Activated T-helper 2 cell treated with anti-CD3 and anti-CD28 coated beads, Interferon-gamma antibody, Interleukin-2, Interleukin-4, amounts not matched to agents 10 μg/mL and 5 μg/mL and 100 μg/mL, durations not matched to agents 14 hours and 24 hours and 36 hours (primary cell): ENCODE results near the gene ARG2. TPM values are rescaled to one million over a fixed set of nuclear protein-coding genes. Genes with fewer than 3 reads are reported as not detected.

Experiments used
- DNase-seq: peaks from one replicate; pipeline ENCODE4 v3.0.0; 2021; ENCODE audit warnings: low spot score
- H3K27ac Mint-ChIP-seq: one replicate; pipeline ENCODE4 v1.8.0; 2021; ENCODE audit warnings: mixed read lengths
- H3K27me3 Mint-ChIP-seq: one replicate; pipeline ENCODE4 v1.8.0; 2021; ENCODE audit warnings: low read depth, mixed read lengths
- H3K36me3 Mint-ChIP-seq: one replicate; pipeline ENCODE4 v1.8.0; 2021; ENCODE audit warnings: low read depth, mixed read lengths
- H3K4me1 Mint-ChIP-seq: one replicate; pipeline ENCODE4 v1.8.0; 2021; ENCODE audit warnings: low read depth, mixed read lengths
- H3K4me3 Mint-ChIP-seq: one replicate; pipeline ENCODE4 v1.8.0; 2021; ENCODE audit warnings: low read depth, mild to moderate bottlenecking, moderate library complexity, mixed read lengths
- H3K9me3 Mint-ChIP-seq: one replicate; pipeline ENCODE4 v1.8.0; 2021; ENCODE audit warnings: mixed read lengths
- intact Hi-C: fragments of 100-400 bp; cut with micrococcal nuclease; formaldehyde crosslinking; loops from one replicate; pipeline ENCODE4 v1.15.1; 2023
- total RNA-seq: library from RNA; stranded (reverse); gene quantifications from 2 replicates; pipeline ENCODE4 v1.2.3, GENCODE V29; 2022

The ARG2 gene
- total RNA-seq, 1 donor from 2014 or later, result 19.2 TPM

DNA sequence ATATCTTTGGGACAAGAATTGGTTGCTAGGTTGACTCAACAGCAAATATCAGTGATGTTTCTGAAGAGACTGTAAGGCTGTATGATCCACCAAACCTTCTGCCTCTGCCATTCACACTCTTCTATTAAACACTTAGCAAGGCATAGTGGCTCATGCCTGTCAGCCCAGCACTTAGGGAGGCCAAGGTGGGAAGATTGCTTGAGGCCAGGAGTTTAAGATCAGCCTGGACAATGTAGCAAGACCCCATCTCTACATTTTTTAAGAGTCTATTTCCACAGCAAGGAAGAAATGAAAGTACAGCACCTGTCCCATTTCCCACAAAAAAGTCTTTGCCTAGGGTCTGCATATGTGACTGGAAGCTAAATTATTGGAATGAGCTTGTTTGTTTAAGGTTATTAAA, 7.8 kb downstream of the ARG2 start:
- intact Hi-C loops, result no loop called here
- Mint-ChIP-seq H3K36me3 (peaks cover 25% of the 10 kb centered on the region), H3K4me3 (no peak overlapping the region), H3K9me3 (no peaks in the 10 kb centered on the region), H3K27me3 (peaks cover 13% of the 10 kb centered on the region), H3K27ac (no peak overlapping the region), H3K4me1 (peaks cover 20% of the 10 kb centered on the region)
- DNase-seq, result no peak

DNA sequence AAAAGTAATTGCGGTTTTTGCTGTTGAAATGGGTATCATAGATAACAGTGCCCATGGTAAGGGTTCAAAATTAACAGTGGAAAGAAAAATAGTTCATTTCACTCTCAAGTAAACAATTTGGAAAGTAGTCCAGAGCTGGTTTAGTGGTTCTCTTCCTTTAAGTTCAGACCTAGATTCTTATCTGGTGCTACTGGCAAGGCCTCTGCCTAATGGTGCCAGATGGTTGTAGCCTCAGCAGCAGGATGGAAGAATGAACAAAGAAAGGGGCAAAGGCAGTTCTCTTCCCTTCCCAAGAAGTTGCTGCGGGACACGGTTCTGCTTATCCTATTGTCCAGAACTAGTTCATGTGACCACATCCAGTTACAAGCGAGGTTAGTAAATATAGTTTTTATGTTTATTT, 10.5 kb downstream of the ARG2 start:
- H3K4me3 Mint-ChIP-seq, result no peak overlapping the region
- no peak for DNase-seq

DNA sequence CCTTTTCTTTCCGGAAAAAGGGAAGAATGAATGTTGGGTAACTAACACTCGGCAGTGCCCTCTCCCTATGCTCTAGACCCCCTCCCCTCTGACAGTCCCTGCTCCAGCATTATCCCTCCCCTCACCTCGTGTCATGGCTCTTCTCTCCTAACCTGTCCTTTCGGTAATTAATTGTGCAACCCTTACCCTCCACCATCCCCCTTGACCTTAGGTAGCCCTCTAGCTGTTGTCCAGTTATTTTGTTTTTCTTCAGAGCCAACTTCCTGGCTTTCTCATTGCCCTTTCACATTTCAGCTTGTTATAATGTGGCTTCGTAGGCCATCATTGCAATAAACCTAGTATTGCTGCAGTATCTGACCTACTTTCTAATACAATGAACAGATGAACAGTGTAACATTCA, 11.2 kb downstream of the ARG2 start:
- DNase-seq, result no peak
- Mint-ChIP-seq H3K4me1 (peaks cover 9% of the 10 kb centered on the region), H3K9me3 (no peaks in the 10 kb centered on the region), H3K36me3 (peaks cover 12% of the 10 kb centered on the region), H3K4me3 (no peak overlapping the region), H3K27ac (no peak overlapping the region), H3K27me3 (peaks cover 11% of the 10 kb centered on the region)
- intact Hi-C loops, result no loop called here

More for the DNA sequence above, 10.5 kb downstream of the ARG2 start:
- H3K36me3 Mint-ChIP-seq, result peaks cover 12% of the 10 kb centered on the region
- intact Hi-C loops, result no loop called here
- H3K9me3 Mint-ChIP-seq, result no peaks in the 10 kb centered on the region
- H3K27ac Mint-ChIP-seq, result no peak overlapping the region
- H3K4me1 Mint-ChIP-seq, result peaks cover 10% of the 10 kb centered on the region
- H3K27me3 Mint-ChIP-seq, result peaks cover 11% of the 10 kb centered on the region

DNA sequence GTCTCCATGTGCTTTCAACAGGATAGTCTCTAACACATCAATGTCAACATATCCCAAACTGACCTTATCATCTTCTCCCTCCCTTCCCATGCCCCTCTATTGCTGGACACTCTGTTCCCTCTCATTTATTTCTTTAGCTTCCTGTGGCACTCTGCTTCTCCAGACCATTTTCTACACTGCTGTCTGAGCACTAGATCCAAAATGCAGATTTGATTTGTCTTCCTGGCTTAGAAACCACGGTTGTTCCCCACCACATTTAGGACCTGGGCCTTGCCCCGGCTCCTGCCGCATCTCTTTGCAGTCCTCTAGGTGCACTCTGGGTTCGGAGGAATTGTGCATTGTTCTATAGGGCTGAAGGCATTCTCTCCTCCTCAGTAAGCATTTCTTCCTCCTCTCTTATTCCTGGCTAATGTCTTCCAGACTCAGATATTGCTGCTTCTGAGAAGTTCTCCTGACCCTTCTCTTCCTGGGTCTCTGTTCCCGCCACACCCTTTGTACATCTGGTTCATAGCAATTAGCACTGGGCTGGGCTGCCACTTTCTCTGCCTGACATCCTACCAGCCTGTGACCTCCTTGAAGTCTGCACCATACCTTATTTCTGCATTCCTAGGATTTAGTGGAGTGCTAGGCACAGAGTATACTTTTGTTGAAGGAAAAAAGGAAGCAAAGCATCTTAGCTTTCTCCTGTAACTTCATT, 13.9 kb downstream of the ARG2 start:
- intact Hi-C loops, result no loop called here
- no peak overlapping the region for H3K27ac Mint-ChIP-seq
- H3K4me1 Mint-ChIP-seq, result peaks cover 16% of the 10 kb centered on the region
- H3K27me3 Mint-ChIP-seq, result peaks cover 5% of the 10 kb centered on the region
- H3K9me3 Mint-ChIP-seq, result no peaks in the 10 kb centered on the region
- no peak overlapping the region for H3K4me3 Mint-ChIP-seq
- DNase-seq, result no peak
- H3K36me3 Mint-ChIP-seq, result peaks cover 12% of the 10 kb centered on the region

DNA sequence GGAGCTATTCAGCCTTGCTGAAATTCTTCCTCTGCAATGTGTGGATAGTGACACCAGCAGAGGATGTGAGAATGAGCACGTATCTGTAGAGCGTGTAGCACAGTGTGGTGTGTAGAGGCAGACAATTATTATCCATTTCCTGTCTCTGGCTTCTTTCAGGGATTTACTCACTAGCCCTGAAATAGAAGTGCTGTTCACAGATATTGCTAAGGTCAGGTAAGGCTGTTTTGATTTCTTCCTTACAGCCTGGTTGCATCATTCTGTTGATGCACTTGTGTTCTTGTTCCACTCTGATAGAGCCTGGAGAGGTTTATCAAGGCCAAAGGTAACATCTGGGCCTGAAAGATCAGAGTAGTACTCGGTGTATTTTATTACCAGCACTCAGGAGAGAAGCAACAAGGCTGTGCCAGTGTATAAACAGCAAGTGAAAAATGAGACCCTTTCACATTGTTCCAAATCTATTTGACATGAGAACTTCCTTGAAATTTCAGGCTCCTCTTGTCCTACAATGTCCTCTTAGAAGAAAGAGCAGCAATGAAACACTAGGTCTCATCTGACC, 16.7 kb downstream of the ARG2 start:
- intact Hi-C loops, result no loop called here
- Mint-ChIP-seq H3K4me3 (no peak overlapping the region), H3K4me1 (peaks cover 13% of the 10 kb centered on the region), H3K27ac (no peak overlapping the region), H3K9me3 (no peaks in the 10 kb centered on the region), H3K27me3 (no peaks in the 10 kb centered on the region), H3K36me3 (peaks cover 11% of the 10 kb centered on the region)
- no peak for DNase-seq

DNA sequence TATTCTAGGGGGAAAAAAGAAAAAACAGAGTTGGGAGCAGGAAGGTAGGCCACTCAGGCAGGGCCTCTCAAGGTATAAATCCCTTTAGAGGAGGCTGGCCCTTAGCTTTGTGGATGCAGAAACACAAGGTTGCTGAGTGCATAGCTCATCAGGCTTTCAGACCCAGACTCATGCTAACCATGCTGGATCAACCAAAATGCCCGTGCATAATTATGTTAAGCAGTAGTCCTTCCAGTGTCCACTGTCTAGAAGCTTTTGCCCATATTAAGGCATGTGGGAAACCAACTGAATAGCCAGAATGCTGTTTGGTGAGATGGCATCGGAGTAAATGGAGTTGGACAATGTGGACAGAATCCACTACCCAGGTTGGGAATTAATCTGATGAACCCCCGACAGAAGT, 18.9 kb downstream of the ARG2 start:
- intact Hi-C loops, result no loop called here
- Mint-ChIP-seq H3K4me1 (peaks cover 27% of the 10 kb centered on the region), H3K4me3 (no peak overlapping the region), H3K27me3 (no peaks in the 10 kb centered on the region), H3K27ac (no peak overlapping the region), H3K36me3 (peaks cover 17% of the 10 kb centered on the region), H3K9me3 (no peaks in the 10 kb centered on the region)
- no peak for DNase-seq

DNA sequence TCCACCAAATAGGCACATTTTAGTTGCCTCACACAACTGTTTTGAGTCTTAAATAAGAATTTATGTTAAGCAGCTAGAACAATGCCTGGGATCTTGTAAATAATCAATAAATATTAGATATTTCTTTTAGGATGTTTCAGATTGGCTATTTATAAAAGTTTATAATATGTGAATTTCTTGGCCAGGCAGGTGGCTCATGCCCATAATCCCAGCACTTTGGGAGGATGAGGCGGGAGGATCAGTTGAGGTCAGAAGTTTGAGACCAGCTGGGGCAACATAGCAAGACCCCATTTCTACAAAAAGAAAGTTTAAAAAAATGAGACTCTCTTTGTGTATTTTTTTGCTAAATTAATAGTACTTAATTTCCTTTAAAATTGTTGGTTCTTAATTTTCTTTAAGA, 21.8 kb downstream of the ARG2 start:
- no peaks in the 10 kb centered on the region for H3K9me3 Mint-ChIP-seq
- H3K36me3 Mint-ChIP-seq, result peaks cover 35% of the 10 kb centered on the region
- DNase-seq, result no peak
- no peak overlapping the region for H3K4me3 Mint-ChIP-seq
- H3K27me3 Mint-ChIP-seq, result no peaks in the 10 kb centered on the region
- intact Hi-C loops, result no loop called here
- H3K4me1 Mint-ChIP-seq, result peaks cover 34% of the 10 kb centered on the region
- peak overlapping the region; percentile 94 for H3K27ac Mint-ChIP-seq

DNA sequence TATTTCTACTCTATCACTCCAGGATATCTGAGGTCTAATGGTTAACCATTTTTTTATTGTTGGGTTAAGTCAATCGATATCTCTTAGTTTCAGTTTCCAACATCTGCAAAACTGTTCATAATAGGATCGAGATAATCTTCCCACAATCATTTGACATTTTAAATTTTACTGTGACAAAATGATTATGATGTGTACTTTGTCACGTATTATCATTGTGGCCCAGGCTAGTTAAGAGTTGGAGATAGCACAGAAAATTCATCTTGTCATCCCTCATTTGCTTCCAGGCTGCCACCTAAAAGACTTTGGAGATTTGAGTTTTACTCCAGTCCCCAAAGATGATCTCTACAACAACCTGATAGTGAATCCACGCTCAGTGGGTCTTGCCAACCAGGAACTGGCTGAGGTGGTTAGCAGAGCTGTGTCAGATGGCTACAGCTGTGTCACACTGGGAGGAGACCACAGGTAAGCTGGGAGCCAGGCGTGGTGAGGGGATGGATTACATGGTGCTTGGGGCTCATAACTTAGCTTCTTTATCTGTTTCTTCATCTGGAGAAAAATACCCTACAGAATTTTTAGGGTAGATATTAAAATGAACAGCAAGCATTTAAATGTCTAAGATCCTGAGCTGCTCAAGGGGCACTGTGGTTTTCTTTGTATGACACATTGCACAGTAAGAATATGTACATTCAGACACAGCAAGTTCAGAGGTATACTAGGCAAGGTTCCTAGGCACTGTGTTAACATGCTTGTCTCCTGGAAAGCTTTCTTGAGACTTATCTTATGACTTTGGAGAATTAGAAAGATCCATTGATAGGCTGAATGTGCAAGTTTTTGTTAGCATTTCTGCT, 22.4 kb downstream of the ARG2 start:
- Mint-ChIP-seq H3K9me3 (no peaks in the 10 kb centered on the region), H3K27me3 (no peaks in the 10 kb centered on the region), H3K27ac (peak overlapping the region; percentile 94), H3K4me3 (peak overlapping the region; percentile 70), H3K36me3 (peaks cover 40% of the 10 kb centered on the region), H3K4me1 (peaks cover 32% of the 10 kb centered on the region)
- intact Hi-C loops, result loop anchor here (1.0 to 2.0 kb wide), 2 partner anchors 23 to 38 kb away; partner anchors contain the start of gene ARG2
- peak; percentile 17 for DNase-seq

DNA sequence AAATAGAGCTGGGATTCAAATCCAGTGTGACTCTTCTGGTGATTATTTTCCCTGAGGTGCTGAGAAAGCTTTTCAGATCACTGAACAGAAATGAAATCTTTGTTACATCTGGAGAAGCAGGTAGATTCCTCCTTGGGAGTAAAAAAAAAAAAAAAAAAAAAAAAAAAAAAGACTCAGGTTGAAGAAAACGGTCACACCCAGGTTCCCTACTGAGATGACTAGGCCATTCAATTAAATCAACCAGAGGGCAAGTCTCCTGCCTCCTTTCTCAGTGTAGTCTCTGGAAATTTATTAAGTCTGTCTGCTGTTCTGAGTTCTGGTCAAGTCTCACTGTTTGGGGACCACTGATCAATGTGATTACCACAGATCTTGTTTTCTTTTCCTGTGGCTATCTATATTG, 24.0 kb downstream of the ARG2 start:
- Mint-ChIP-seq H3K9me3 (no peaks in the 10 kb centered on the region), H3K27ac (peak overlapping the region; percentile 55), H3K4me3 (peak overlapping the region; percentile 61), H3K4me1 (peaks cover 35% of the 10 kb centered on the region), H3K36me3 (peaks cover 53% of the 10 kb centered on the region), H3K27me3 (no peaks in the 10 kb centered on the region)
- no peak for DNase-seq
- intact Hi-C loops, result loop anchor here (2.0 kb wide), 2 partner anchors 23 to 25 kb away; partner anchors contain the start of gene ARG2

DNA sequence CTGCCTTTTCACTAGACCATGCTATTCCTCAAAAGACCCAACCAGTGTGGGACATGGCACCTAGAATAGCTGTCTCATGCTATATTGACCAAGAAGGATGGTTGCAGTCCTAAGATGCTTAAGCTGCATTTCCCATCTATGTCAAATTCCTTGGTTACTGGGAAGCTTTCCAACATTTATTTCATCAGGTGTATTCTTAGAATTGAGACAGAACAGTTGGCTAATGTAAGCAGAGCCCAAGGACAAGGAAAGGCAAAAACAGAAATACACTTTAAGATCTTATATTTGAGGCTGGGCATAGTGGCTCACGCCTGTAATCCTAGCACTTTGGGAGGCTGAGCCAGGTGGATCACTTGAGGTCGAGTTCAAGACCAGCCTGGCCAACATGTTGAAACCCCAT, 24.7 kb downstream of the ARG2 start:
- H3K27ac Mint-ChIP-seq, result no peak overlapping the region
- no peaks in the 10 kb centered on the region for H3K9me3 Mint-ChIP-seq
- no peak for DNase-seq
- no peaks in the 10 kb centered on the region for H3K27me3 Mint-ChIP-seq
- peaks cover 59% of the 10 kb centered on the region for H3K36me3 Mint-ChIP-seq
- peaks cover 35% of the 10 kb centered on the region for H3K4me1 Mint-ChIP-seq
- intact Hi-C loops, result loop anchor here (2.0 kb wide), 1 partner anchor 22 kb away; no protein-coding TSS in a partner anchor
- no peak overlapping the region for H3K4me3 Mint-ChIP-seq

DNA sequence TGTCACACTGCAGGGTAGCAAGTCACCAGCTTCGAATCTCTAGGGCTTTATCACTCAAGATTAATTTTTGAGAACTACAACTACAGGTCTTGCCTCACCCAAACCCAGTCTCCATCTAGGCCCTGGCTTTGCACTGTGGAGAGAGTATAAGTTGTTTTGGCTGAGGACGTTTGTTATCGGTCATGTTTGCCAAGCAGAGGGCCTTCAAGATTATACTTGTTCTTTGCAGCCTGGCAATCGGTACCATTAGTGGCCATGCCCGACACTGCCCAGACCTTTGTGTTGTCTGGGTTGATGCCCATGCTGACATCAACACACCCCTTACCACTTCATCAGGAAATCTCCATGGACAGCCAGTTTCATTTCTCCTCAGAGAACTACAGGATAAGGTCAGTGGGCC, 25.7 kb downstream of the ARG2 start:
- Mint-ChIP-seq H3K27ac (no peak overlapping the region), H3K36me3 (peaks cover 64% of the 10 kb centered on the region), H3K4me3 (no peak overlapping the region), H3K27me3 (no peaks in the 10 kb centered on the region), H3K9me3 (no peaks in the 10 kb centered on the region), H3K4me1 (peaks cover 35% of the 10 kb centered on the region)
- intact Hi-C loops, result loop anchor here (2.0 kb wide), 1 partner anchor 21 kb away; no protein-coding TSS in a partner anchor
- no peak for DNase-seq

DNA sequence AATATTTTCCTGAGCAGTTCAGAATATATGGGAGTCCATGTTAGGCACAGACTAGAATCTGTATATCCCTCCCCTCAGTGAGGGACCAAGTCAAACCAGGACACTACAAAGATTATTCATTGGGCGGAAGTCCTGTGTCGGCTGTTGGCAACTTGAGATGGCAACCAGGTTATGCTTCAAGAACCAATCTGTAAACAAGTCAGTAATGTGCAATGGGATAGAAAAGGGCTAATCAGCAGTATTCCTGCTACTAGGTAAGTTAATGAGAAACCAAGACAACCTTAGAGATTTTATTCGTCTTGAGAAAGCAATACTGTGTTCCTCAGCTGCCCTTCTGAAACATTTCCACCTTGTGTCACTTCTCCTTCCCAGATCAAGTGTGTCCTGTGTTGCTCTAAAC, 26.4 kb downstream of the ARG2 start:
- H3K4me3 Mint-ChIP-seq, result no peak overlapping the region
- no peaks in the 10 kb centered on the region for H3K27me3 Mint-ChIP-seq
- peaks cover 36% of the 10 kb centered on the region for H3K4me1 Mint-ChIP-seq
- intact Hi-C loops, result no loop called here
- H3K27ac Mint-ChIP-seq, result no peak overlapping the region
- H3K36me3 Mint-ChIP-seq, result peaks cover 69% of the 10 kb centered on the region
- H3K9me3 Mint-ChIP-seq, result no peaks in the 10 kb centered on the region
- DNase-seq, result no peak

DNA sequence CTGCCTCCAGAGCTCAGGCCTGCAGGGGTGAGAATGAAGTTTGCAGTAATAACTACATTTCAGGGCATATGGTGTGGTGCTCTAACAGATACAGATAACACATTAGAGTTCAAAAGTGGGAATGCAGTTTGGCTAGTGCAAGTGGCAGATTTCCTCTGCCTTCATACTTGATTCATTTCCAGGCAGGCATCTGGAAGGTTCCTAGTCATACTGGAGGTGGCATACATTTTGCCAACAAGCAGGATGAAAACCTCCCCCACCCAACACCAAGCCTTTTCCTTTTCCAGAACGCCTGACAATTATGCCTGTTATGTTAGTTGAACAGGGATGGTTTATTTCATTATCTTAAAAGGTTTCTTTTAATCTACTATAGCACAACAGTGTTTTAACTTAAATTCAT, 30.4 kb downstream of the ARG2 start:
- Mint-ChIP-seq H3K4me3 (no peak overlapping the region), H3K9me3 (no peaks in the 10 kb centered on the region), H3K4me1 (peaks cover 9% of the 10 kb centered on the region), H3K36me3 (peaks cover 73% of the 10 kb centered on the region), H3K27me3 (no peaks in the 10 kb centered on the region), H3K27ac (no peak overlapping the region)
- DNase-seq, result no peak
- intact Hi-C loops, result no loop called here
